PFSK-1 (cell line): ENCODE measurements around the gene PCK2.

Experiments
- FOXP2 ChIP-seq: optimal IDR thresholded peaks from 2 replicates; pipeline ENCODE3; 2011; ENCODE audit warnings: borderline replicate concordance, control low read depth, inconsistent platforms; ENCODE audit not compliant: insufficient read depth; ENCODE audit errors: extremely low read length, extremely low read depth
- POLR2AphosphoS5 ChIP-seq: IDR thresholded peaks from 2 replicates; pipeline ENCODE4 v1.6.1; 2012; ENCODE audit warnings: low read depth, mild to moderate bottlenecking, control low read depth, low read length, moderate library complexity
- REST ChIP-seq, 2 experiments: IDR thresholded peaks; 2 replicates each; pipeline versions ENCODE4 v1.6.1 to v1.8.0; 2011 to 2012; ENCODE audit warnings: low read depth in 2 of 2, low read length in 2 of 2, control low read depth in 1 of 2, inconsistent platforms in 1 of 2, mild to moderate bottlenecking in 1 of 2, moderate library complexity in 1 of 2; ENCODE audit not compliant: insufficient read depth in 1 of 2
- SIN3A ChIP-seq: IDR thresholded peaks from 2 replicates; pipeline ENCODE4 v1.6.1; 2012; ENCODE audit warnings: mild to moderate bottlenecking, low read length, moderate library complexity, borderline replicate concordance; ENCODE audit not compliant: insufficient read depth
- TAF1 ChIP-seq: IDR thresholded peaks from 2 replicates; pipeline ENCODE4 v1.6.1; 2012; ENCODE audit warnings: low read length, control low read depth, borderline replicate concordance; ENCODE audit not compliant: insufficient read depth

PCK2 gene

GRCh38 chr14:24137529-24138395 lies 43.7 kb downstream of the PCK2 start:
- TF ChIP-seq TAF1 (no peak), SIN3A (no peak), POLR2AphosphoS5 (no peak), FOXP2 (no peak), REST (IDR thresholded peaks at IDR 0.05; ENCODE audit: insufficient read depth in 1 of 2, low read depth in 2 of 2, low read length in 2 of 2) (no peak)

DNA sequence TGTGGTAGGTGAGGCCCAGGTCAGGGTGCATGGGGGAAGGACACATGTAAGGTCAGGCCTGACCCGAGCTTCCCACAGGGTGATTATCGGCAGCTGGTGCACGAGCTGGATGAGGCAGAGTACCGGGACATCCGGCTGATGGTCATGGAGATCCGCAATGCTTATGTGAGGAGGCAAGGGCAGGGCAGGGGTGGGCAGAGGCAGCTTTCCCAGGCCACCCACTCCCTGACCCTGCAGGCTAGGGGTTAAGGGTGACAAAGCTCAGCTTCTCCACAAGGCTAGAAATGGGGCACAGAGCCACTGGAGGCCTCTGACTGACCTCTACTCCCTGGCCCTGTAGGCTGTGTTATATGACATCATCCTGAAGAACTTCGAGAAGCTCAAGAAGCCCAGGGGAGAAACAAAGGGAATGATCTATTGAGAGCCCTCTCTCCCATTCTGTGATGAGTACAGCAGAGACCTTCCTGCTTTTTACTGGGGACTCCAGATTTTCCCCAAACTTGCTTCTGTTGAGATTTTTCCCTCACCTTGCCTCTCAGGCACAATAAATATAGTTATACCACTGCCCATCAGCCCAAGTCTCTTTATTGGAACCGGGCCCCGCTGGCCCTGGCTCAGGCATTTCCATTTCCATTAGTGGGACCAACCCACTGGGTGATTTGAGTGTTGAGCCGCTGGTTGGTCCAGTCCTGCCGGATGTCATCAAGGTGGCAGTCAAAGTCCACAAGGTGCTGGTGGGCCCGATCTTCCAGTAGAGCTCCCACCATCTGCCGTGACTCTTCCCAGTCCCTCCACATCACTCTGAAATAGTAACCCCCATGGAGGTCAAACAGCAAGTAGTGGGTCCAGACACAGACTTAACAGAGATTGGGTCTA lies 44.5 kb downstream of the PCK2 start:
- no peak for TF ChIP-seq FOXP2
- no peak for TF ChIP-seq TAF1
- no peak for TF ChIP-seq SIN3A
- no peak; the same call in 1 of the 2 replicates for TF ChIP-seq POLR2AphosphoS5
- TF ChIP-seq REST (IDR thresholded peaks at IDR 0.05; ENCODE audit: insufficient read depth in 1 of 2, low read depth in 2 of 2, low read length in 2 of 2): no peak

DNA sequence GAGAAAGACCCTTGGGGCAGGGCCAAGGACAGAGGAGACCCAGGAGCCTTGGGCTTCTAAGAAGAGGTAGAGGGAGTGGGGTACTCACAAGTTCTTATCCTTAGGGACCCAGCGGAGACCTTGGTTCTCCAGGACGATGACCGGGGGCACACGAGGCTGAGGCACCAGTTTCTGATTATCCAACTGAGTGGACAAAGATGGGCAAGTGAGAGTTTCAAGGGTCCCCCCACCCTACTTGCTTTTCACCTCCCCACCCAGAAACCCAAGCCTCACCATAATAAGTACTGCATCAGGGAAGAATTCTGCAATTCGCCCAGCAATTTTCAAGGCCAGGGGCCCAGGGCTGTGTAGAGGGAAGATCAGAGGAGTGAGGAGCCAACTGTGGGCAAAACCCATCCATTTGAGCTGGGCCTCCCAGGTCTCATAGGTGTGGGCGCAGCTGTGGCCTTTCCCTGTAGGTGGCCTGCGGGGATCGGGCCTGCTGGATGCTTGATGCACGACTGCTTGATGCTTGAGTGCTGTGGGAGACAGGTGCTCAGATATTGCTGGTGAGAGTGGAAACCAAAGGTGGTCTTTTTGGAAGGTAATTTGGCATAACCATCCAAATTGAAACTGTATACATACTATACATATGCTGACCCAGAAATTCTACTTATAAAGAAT lies 45.3 kb downstream of the PCK2 start:
- TF ChIP-seq TAF1: no peak
- TF ChIP-seq POLR2AphosphoS5: no peak
- TF ChIP-seq SIN3A: no peak
- no peak for TF ChIP-seq FOXP2
- no peak for TF ChIP-seq REST (IDR thresholded peaks at IDR 0.05; ENCODE audit: insufficient read depth in 1 of 2, low read depth in 2 of 2, low read length in 2 of 2)

DNA sequence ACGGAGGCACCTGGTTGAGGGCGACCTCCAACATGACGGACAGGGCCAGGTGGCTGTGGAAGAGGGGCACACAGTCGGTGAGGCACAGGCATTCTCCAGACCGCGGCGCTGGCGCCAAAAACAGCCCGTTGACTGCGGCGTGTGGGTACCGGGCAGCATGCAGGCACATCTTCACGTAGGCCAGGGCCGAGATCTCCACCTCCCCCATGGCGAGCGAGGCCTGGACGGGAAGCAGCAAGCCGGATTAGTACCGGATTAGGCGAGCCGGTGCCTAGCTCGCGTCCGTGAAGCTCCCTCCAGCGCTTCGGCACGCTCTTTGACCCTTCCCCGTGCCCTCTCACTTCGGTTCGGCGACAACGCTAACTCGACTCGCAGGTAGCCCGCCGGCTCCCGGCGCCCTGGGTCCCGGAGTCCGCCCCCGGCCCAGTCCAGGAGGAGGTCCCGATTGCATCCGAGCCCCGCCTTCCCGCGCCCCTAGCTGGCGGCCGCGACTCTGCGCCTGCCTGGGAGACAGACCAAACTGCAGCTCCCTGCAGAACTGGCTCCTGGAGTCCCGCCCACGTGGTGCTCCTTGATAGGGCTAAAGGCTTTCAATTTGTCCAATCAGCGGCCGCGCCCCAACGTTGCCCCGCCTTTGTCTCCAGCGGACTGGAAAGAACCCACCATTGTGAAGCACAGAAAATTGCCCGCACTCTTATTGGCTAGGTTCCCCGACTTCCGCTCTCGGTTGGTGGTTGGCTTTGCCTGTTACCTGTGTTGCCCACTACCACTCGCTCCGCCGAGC lies 47.2 kb downstream of the PCK2 start, which contains the start of gene EMC9:
Gene EMC9, minus strand, starts transcription at position 495 of the 784 bp plus-strand sequence. Its CDS starts 287 bp downstream, at position 208.
- TF ChIP-seq SIN3A (no peak), REST (IDR thresholded peaks at IDR 0.05; ENCODE audit: insufficient read depth in 1 of 2, low read depth in 2 of 2, low read length in 2 of 2) (0 out of 4 replicates have a peak, but pooled peaks of 1 of the 2 experiments have one; percentile 6), POLR2AphosphoS5 (peak; percentile 69), FOXP2 (no peak), TAF1 (peak; percentile 83; the same call in 1 of the 2 replicates)
